HL-60 (cell line): ENCODE data around the gene TMEM41B.
"Not testable (repeated sequence)": the region's sequence is repeated elsewhere in the genome, so short reads cannot be mapped to it uniquely, and the experiment has no call there.

Source experiments
- DNase-seq, 2 experiments: peaks; one replicate each; pipeline ENCODE4 v3.0.0-alpha.2; 2010 to 2020; ENCODE audit warnings: low read depth in 1 of 2, low spot score in 1 of 2
- H3K27ac ChIP-seq: fragments of 250-450 bp; sonication (Bioruptor Pico); replicated peaks from 2 replicates; pipeline ENCODE4 v1.5.1; 2020; ENCODE audit warnings: mild to moderate bottlenecking, moderate library complexity
- H3K27me3 ChIP-seq: fragments of 250-450 bp; sonication (Bioruptor Pico); 2 replicates; pipeline ENCODE4 v1.5.1; 2021; ENCODE audit warnings: mild to moderate bottlenecking, moderate library complexity; ENCODE audit not compliant: insufficient read depth, poor library complexity, severe bottlenecking
- H3K4me3 ChIP-seq: replicated peaks from 2 replicates; pipeline ENCODE4 v1.5.1; 2011; ENCODE audit warnings: mild to moderate bottlenecking, control low read depth, low read length; ENCODE audit not compliant: insufficient read depth
- GABPA ChIP-seq: IDR thresholded peaks from 2 replicates; pipeline ENCODE4 v1.6.1; 2012; ENCODE audit warnings: low read depth
- POLR2AphosphoS5 ChIP-seq: IDR thresholded peaks from 2 replicates; pipeline ENCODE4 v1.6.1; 2012; ENCODE audit warnings: low read depth
- REST ChIP-seq: IDR thresholded peaks from 2 replicates; pipeline ENCODE4 v1.6.1; 2012; ENCODE audit warnings: low read depth; ENCODE audit not compliant: insufficient replicate concordance
- SPI1 ChIP-seq: IDR thresholded peaks from 2 replicates; pipeline ENCODE4 v1.6.1; 2012; ENCODE audit warnings: low read depth, mild to moderate bottlenecking, borderline replicate concordance
- TF ChIP-seq, protein P1 (sequence below): IDR thresholded peaks from one replicate; pipeline ENCODE4 v1.5.1; 2011; ENCODE audit warnings: low read length, control low read depth, inconsistent platforms; ENCODE audit not compliant: insufficient read depth

Gene TMEM41B

DNA sequence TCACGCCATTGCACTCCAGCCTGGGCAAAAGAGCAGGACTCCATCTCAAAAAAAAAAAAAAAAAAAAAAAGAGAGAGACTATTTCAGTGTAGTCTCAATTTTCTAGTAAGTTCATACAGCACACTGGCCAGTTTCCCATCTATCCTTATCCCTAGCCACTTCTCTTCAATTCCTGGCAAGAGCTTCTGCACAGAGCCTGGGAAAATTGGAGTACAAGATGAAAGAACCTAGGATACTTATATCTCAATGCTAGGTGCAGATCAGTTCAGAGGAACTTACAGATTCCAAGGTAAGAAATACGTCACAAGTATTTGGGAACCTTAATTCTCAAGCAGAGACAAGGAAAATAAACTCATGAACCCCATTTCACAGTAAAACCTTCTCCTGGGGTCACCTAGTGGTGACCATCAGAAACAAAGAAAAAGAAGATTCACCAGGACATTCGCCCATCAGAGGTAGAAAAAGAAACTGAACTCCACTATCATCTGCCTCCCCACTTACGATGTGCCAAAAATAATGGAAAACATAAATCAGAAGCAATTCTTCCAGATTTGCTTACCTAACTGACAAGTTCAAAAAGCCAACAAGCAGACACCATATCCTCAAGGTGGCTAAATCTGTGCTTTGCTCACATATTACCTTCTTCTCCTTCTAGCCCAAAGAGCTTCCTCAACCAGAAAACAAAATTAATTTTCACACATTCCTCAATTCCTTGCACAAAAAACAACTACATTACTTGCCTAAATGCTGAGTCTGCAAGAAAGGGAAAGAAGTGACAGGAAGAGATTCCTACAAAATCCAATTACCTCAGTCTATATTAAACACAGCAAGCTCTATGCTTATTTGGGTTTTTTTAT lies 54.2 kb downstream of the TMEM41B start:
- DNase-seq = no peak
- H3K27me3 ChIP-seq = no peaks in the 10 kb centered on the region
- no peak overlapping the region for H3K27ac ChIP-seq
- TF ChIP-seq GABPA (no peak), SPI1 (no peak), POLR2AphosphoS5 (no peak), REST (no peak)
- TF ChIP-seq, protein P1, sequence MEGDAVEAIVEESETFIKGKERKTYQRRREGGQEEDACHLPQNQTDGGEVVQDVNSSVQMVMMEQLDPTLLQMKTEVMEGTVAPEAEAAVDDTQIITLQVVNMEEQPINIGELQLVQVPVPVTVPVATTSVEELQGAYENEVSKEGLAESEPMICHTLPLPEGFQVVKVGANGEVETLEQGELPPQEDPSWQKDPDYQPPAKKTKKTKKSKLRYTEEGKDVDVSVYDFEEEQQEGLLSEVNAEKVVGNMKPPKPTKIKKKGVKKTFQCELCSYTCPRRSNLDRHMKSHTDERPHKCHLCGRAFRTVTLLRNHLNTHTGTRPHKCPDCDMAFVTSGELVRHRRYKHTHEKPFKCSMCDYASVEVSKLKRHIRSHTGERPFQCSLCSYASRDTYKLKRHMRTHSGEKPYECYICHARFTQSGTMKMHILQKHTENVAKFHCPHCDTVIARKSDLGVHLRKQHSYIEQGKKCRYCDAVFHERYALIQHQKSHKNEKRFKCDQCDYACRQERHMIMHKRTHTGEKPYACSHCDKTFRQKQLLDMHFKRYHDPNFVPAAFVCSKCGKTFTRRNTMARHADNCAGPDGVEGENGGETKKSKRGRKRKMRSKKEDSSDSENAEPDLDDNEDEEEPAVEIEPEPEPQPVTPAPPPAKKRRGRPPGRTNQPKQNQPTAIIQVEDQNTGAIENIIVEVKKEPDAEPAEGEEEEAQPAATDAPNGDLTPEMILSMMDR = no peak
- no peak overlapping the region for H3K4me3 ChIP-seq

GRCh38 chr11:9258279-9258678 lies 56.1 kb downstream of the TMEM41B start:
- not testable (repeated sequence) for H3K27ac ChIP-seq, H3K4me3 ChIP-seq, DNase-seq, H3K27me3 ChIP-seq

DNA sequence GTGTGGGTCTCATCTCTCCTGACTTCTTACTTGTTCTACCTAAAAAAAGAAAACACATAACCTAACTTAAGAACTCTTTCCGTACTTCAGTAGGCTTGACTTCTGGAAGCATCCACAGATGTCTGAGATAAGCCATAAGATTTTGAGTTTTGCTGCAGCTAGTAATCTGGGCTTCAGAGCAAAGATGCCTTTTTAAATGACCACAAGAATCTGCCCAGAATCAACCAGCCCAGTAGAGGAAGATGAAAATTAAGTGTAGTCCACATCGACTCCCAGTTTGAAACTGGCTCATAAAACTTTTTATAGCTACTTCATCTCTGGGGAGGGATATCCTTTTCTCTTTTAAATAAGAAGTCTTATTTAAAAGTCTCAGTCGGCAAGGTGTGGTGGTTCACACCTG lies 60.0 kb downstream of the TMEM41B start:
- no peak for TF ChIP-seq POLR2AphosphoS5
- no peak for TF ChIP-seq GABPA
- TF ChIP-seq, protein P1 = no peak
- no peak for TF ChIP-seq REST
- no peak for TF ChIP-seq SPI1
- H3K27me3 ChIP-seq = no peaks in the 10 kb centered on the region
- H3K4me3 ChIP-seq = no peak overlapping the region
- no peak for DNase-seq
- no peak overlapping the region for H3K27ac ChIP-seq

DNA sequence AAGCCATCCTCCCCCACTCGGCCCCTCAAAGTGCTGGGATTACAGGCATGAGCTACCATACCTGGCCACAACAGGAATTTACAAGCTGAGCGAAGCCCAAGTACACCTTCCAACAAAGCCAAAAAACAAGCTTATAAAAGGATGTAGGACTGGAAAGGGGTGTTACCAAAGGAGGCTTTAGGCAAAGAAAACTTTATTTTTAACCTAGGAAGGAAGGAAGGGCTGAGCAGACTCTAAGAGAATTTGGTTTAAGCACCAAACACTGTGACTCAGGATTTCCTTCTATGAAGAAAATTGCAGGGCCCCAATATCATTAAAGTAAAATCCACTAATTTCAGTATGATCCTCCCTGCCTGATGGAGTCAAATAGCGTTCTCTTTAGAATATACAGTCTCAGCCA lies 61.3 kb downstream of the TMEM41B start:
- TF ChIP-seq POLR2AphosphoS5 (no peak), REST (no peak), SPI1 (no peak), GABPA (no peak)
- TF ChIP-seq, protein P1 = no peak
- Histone ChIP-seq H3K27me3 (no peaks in the 10 kb centered on the region), H3K4me3 (no peak overlapping the region), H3K27ac (no peak overlapping the region)
- DNase-seq = no peak
